Fibroblast of mammary gland (primary cell): ENCODE data around the gene BCAS3.
"Not testable (repeated sequence)": the region's sequence is repeated elsewhere in the genome, so short reads cannot be mapped to it uniquely, and the experiment has no call there.

ENCODE experiments used
- DNase-seq: peaks from one replicate; pipeline ENCODE4 v3.0.0-alpha.2; 2010; ENCODE audit warnings: low read depth
- H3K4me3 ChIP-seq: 2 replicates; pipeline ENCODE4 v1.5.1; 2011; ENCODE audit warnings: low read depth, mild to moderate bottlenecking, low read length, moderate library complexity; ENCODE audit not compliant: control insufficient read depth
- CTCF ChIP-seq: conservative IDR thresholded peaks from 2 replicates; pipeline ENCODE4 v1.5.1; 2011; ENCODE audit warnings: low read depth, low read length, inconsistent platforms; ENCODE audit not compliant: control insufficient read depth, insufficient read depth

BCAS3 gene

GRCh38 chr17:61144617-61145564 lies 467.2 kb downstream of the BCAS3 start:
- DNase-seq = peak; percentile 53
- no peak for TF ChIP-seq CTCF
- no peak overlapping the region for H3K4me3 ChIP-seq

DNA sequence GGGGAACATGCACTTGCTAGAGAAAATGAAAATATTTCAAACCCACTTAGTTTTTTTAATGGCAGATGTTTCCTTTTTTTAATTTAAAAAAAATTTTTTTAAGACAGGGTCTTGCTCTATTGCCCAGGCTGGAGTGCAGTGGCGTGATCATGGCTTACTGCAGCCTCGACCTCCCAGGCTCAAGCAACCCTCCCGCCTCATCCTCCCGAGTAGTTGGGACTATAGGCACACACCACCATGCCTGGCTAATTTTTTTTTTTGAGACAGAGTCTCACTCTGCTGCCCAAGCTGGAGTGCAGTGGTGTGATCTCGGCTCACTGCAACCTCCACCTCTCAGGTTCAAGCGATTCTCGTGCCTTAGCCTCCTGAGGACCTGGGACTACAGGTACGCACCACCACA lies 469.2 kb downstream of the BCAS3 start:
- DNase-seq, H3K4me3 ChIP-seq: not testable (repeated sequence)

- DNase-seq = no peak
- no peak overlapping the region for H3K4me3 ChIP-seq
- no peak for TF ChIP-seq CTCF
Measured at GRCh38 chr17:61149106-61149825, 471.6 kb downstream of the BCAS3 start.

GRCh38 chr17:61149862-61150362 lies 472.3 kb downstream of the BCAS3 start:
- no peak for DNase-seq
- H3K4me3 ChIP-seq = no peak overlapping the region
- no peak for TF ChIP-seq CTCF

DNA sequence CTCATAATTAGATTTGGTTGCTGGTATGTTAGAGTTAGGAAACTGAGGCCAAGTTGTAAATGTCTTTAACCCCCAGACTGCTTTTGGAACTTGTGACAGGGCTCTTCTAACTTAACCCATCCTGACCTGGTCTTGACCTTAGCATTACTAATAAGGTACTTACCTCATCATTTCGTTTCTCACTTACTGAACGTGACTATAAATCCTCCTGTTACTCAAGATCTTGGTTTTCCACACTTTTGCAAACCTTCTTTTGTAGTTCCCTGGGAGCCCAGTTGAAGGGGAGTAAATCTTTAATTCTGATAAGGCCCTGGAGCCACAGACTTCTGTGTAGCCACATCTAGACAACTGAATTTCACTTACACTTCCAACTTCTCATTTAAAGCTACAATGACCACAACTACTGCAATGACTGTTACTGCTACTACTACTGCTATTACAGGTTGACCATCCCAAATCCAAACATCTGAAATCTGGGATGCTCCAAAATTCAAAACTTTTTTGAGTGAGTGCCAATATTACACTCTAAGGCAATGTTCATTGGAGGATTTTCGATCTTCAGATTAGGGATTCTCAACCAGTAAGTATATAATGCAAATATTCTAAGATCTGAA lies 473.1 kb downstream of the BCAS3 start:
- TF ChIP-seq CTCF = no peak
- no peak overlapping the region for H3K4me3 ChIP-seq
- peak; percentile 74 for DNase-seq

DNA sequence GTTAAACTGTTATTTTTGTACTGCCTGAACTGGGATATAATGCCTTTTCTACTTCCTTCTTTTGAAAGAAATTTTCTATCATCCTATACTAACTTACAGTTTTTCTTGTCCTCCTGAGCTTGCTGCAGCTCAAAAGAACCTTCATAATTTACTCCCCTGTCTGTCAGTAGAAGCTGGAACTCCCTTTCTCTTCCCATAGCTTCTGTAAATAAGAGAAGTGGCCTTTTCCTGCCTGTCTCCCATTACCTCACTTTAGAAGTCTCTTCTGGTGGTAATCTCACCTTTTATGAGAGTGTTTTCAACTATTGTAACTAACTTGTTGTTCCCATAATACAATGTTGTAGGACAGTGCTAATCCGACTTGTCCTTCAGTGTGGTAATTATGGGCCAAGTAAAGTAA lies 475.2 kb downstream of the BCAS3 start:
- DNase-seq = no peak
- H3K4me3 ChIP-seq = no peak overlapping the region
- TF ChIP-seq CTCF = no peak
